ENCODE results near the gene C12orf75. TPM values are rescaled to one million over a fixed set of nuclear protein-coding genes. Genes with fewer than 3 reads are reported as not detected.
"Not testable (repeated sequence)": the region's sequence is repeated elsewhere in the genome, so short reads cannot be mapped to it uniquely, and the experiment has no call there.

Gene C12orf75
- total and polyA plus RNA-seq, 2 experiments from 2014 or later: 43.9 to 69.8 TPM

DNA sequence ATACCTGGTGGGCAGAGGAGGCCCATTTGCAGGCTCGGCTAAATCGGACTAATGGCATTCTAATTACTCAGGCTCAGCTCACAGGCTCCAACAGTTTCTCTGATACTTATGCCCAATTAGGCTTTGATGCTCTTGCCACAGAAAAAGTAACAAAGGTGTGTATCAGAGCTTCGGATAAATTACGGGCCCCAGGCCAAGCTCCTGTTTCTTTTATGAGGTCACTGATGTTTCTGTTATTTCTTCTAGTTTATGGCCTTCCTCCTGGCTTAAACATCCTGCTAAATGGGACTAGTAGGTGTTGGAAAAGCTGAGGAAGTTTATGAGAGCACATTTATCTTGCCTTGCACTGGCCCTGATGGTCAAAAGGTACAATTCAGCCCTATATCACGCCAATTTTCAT is 28.8 kb upstream of the C12orf75 start (continued):
- no peak for TF ChIP-seq CTCF (conservative IDR thresholded peaks at IDR 0.05; ENCODE audit: low read depth in 2 of 2)

- peaks cover 12% of the 10 kb centered on the region; the same call in 1 of the 2 replicates for H3K36me3 ChIP-seq (ENCODE audit: insufficient read depth)
- H3K4me3 ChIP-seq; H4K20me1 ChIP-seq (replicated peaks; ENCODE audit: insufficient read depth); H3K4me2 ChIP-seq; H3K4me1 Mint-ChIP-seq; H3K27ac Mint-ChIP-seq; H3K27ac ChIP-seq (ENCODE audit: low read depth); H3F3A ChIP-seq (replicated peaks; ENCODE audit: low read depth); H3K4me1 ChIP-seq (ENCODE audit: insufficient read depth); H3K27me3 ChIP-seq (ENCODE audit: insufficient read depth); ATAC-seq; H3K4me3 Mint-ChIP-seq; H3K9me2 ChIP-seq (ENCODE audit: insufficient read depth); H3K27me3 Mint-ChIP-seq (ENCODE audit: insufficient read depth, low read depth, poor library complexity); DNase-seq (ENCODE audit: low spot score); H2AFZ ChIP-seq; H3K79me2 ChIP-seq (replicated peaks; ENCODE audit: insufficient read depth): not testable (repeated sequence)
- H3K9me3 Mint-ChIP-seq: peaks cover 46% of the 10 kb centered on the region
- H3K36me3 Mint-ChIP-seq (ENCODE audit: low read depth): peaks cover 36% of the 10 kb centered on the region
Measured at GRCh38 chr12:105302986-105303385, 27.5 kb upstream of the C12orf75 start.

- H3K27me3 Mint-ChIP-seq (ENCODE audit: insufficient read depth, low read depth, poor library complexity); H3K4me3 ChIP-seq; H3K4me2 ChIP-seq; H3K27ac ChIP-seq (ENCODE audit: low read depth); H3K4me1 Mint-ChIP-seq; H3F3A ChIP-seq (replicated peaks; ENCODE audit: low read depth); H3K36me3 ChIP-seq (ENCODE audit: insufficient read depth); H3K4me3 Mint-ChIP-seq; H3K27ac Mint-ChIP-seq; H4K20me1 ChIP-seq (replicated peaks; ENCODE audit: insufficient read depth); H3K27me3 ChIP-seq (ENCODE audit: insufficient read depth); H3K79me2 ChIP-seq (replicated peaks; ENCODE audit: insufficient read depth); ATAC-seq; DNase-seq (ENCODE audit: low spot score); H3K4me1 ChIP-seq (ENCODE audit: insufficient read depth); H3K9me2 ChIP-seq (ENCODE audit: insufficient read depth); H2AFZ ChIP-seq: not testable (repeated sequence)
- H3K36me3 Mint-ChIP-seq (ENCODE audit: low read depth): peaks cover 32% of the 10 kb centered on the region
- peaks cover 46% of the 10 kb centered on the region for H3K9me3 Mint-ChIP-seq
Measured at GRCh38 chr12:105304626-105305025, 25.9 kb upstream of the C12orf75 start.

GRCh38 chr12:105307601-105308314 is 22.7 kb upstream of the C12orf75 start:
- not testable (repeated sequence) for H3K79me2 ChIP-seq (replicated peaks; ENCODE audit: insufficient read depth); ATAC-seq; H3K36me3 ChIP-seq (ENCODE audit: insufficient read depth); H3K27ac ChIP-seq (ENCODE audit: low read depth); H4K20me1 ChIP-seq (replicated peaks; ENCODE audit: insufficient read depth); H2AFZ ChIP-seq; H3K27ac Mint-ChIP-seq; H3K4me3 ChIP-seq; H3K27me3 Mint-ChIP-seq (ENCODE audit: insufficient read depth, low read depth, poor library complexity); H3K27me3 ChIP-seq (ENCODE audit: insufficient read depth); H3K4me1 ChIP-seq (ENCODE audit: insufficient read depth); H3K9me2 ChIP-seq (ENCODE audit: insufficient read depth); H3K4me1 Mint-ChIP-seq; DNase-seq (ENCODE audit: low spot score); H3K4me2 ChIP-seq; H3F3A ChIP-seq (replicated peaks; ENCODE audit: low read depth); H3K4me3 Mint-ChIP-seq
- H3K36me3 Mint-ChIP-seq (ENCODE audit: low read depth): peaks cover 16% of the 10 kb centered on the region; the same call in 2 of the 3 replicates
- H3K9me3 Mint-ChIP-seq: peaks cover 41% of the 10 kb centered on the region

DNA sequence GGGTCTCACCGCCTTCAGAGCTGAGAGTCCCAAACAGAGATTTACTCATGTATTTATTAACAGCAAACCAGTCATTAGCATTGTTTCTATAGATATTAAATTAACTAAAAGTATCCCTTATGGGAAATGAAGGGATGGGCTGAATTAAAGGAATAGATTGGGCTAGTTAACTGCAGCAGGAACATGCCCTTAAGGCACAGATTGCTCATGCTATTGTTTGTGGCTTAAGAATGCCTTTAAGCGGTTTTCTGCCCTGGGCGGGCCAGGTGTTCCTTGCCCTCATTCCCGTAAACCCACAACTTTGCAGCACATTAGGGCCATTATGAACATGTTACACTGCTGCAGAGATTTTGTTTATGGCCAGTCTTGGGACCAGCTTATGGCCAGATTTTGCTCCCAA is 21.7 kb upstream of the C12orf75 start:
- H3K4me2 ChIP-seq; DNase-seq (ENCODE audit: low spot score); H3K9me2 ChIP-seq (ENCODE audit: insufficient read depth); H2AFZ ChIP-seq; H3K27ac ChIP-seq (ENCODE audit: low read depth); H3F3A ChIP-seq (replicated peaks; ENCODE audit: low read depth); H3K27me3 ChIP-seq (ENCODE audit: insufficient read depth); H3K36me3 ChIP-seq (ENCODE audit: insufficient read depth); H3K27me3 Mint-ChIP-seq (ENCODE audit: insufficient read depth, low read depth, poor library complexity); H4K20me1 ChIP-seq (replicated peaks; ENCODE audit: insufficient read depth); H3K4me1 ChIP-seq (ENCODE audit: insufficient read depth); H3K4me3 Mint-ChIP-seq; H3K4me3 ChIP-seq; H3K4me1 Mint-ChIP-seq; H3K79me2 ChIP-seq (replicated peaks; ENCODE audit: insufficient read depth); H3K27ac Mint-ChIP-seq; ATAC-seq: not testable (repeated sequence)
- Mint-ChIP-seq H3K36me3 (ENCODE audit: low read depth) (peaks cover 25% of the 10 kb centered on the region; the same call in 2 of the 3 replicates), H3K9me3 (peaks cover 47% of the 10 kb centered on the region)

GRCh38 chr12:105309384-105309783 is 21.1 kb upstream of the C12orf75 start:
- not testable (repeated sequence) for H3K79me2 ChIP-seq (replicated peaks; ENCODE audit: insufficient read depth); ATAC-seq; H2AFZ ChIP-seq; H4K20me1 ChIP-seq (replicated peaks; ENCODE audit: insufficient read depth); H3K4me3 Mint-ChIP-seq; H3K4me3 ChIP-seq; H3K4me2 ChIP-seq; H3K9me2 ChIP-seq (ENCODE audit: insufficient read depth); H3F3A ChIP-seq (replicated peaks; ENCODE audit: low read depth); DNase-seq (ENCODE audit: low spot score); H3K36me3 ChIP-seq (ENCODE audit: insufficient read depth); H3K27me3 Mint-ChIP-seq (ENCODE audit: insufficient read depth, low read depth, poor library complexity); H3K27ac Mint-ChIP-seq; H3K27me3 ChIP-seq (ENCODE audit: insufficient read depth); H3K4me1 Mint-ChIP-seq; H3K4me1 ChIP-seq (ENCODE audit: insufficient read depth); H3K27ac ChIP-seq (ENCODE audit: low read depth)
- Mint-ChIP-seq H3K9me3 (peaks cover 53% of the 10 kb centered on the region), H3K36me3 (ENCODE audit: low read depth) (peaks cover 31% of the 10 kb centered on the region; the same call in 2 of the 3 replicates)

All from GM23338 (cell line).